Measurements from ENCODE around the gene MCM3.
A peak's percentile ranks its signal among the peaks of the same experiment; 100 is the strongest.

Gene MCM3

DNA sequence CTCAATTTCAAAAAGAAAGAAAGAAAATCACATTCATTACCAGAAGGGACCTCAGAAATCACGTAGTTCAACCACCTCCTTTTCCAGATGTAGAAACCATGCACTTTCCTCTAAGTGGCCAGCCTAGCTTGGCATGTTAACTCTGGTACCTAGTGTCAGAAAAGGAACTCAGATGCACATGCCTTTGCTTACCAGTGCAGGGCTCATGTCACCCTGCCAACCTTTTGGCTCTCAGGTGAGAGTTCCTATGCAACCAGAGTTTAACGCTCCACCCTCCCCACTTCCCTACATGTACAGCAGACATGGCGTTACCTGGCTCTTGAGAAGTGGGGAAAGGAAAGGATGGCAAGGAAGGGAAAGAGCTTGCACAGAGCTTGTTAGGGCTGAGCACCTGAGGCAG, 23.9 kb downstream of the MCM3 start:
- no peak for DNase-seq (ENCODE audit: low read depth)
- no peak overlapping the region for H3K4me3 ChIP-seq (ENCODE audit: low read depth, low read length)

DNA sequence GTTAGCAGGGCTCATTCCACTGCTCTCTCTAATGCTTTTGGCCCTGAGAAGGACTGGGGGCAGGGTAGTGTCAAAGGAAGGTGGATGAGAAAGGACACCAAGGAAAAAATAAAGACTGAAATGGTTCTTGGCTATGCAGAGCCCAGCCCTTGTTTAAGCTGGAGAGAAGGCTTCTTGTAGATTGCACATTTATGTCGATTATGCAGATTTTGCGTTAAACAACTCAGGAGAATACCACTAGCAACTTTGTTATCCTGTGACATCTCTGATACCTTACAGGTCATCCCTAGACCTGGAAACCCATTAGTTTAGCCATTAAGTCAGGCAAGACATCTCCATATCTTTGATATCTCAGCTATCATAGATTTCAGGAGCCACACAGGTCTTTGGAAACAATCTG, 29.1 kb downstream of the MCM3 start:
- H3K4me3 ChIP-seq (ENCODE audit: low read depth, low read length), result no peak overlapping the region

DNA sequence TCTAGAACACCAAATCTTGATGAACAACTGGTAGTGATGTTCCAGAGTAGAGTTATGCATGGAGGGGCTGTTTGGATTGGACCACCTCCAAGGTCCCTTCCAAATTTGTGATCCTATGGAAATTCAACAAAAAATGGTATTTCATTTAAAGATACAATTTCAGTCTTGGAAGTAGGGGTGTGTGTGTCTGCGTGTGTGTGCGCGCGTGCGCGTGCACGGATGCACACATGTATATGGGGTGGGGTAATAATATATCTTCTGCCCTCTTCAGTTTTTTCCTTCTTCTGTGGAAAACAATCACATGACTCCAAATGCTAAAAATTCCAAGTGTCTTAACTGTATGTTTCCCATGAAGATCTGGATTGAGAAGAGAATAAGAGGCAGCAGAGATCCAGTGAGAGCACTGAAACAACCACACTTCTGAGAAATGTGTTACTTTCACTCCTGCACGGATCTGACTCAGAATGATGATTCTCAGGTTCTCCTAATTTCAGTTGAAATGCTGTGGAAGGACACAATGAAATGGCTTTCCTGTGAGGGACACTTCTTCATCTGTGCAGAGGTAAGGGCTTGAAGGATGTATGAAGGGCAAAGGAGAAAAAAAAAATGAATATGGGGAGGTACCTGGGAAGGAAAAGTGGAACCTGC, 29.7 kb downstream of the MCM3 start:
- no peak overlapping the region for H3K4me3 ChIP-seq (ENCODE audit: low read depth, low read length)
- DNase-seq (ENCODE audit: low read depth), result no peak

More for the DNA sequence above, 29.1 kb downstream of the MCM3 start:
- DNase-seq (ENCODE audit: low read depth), result no peak

DNA sequence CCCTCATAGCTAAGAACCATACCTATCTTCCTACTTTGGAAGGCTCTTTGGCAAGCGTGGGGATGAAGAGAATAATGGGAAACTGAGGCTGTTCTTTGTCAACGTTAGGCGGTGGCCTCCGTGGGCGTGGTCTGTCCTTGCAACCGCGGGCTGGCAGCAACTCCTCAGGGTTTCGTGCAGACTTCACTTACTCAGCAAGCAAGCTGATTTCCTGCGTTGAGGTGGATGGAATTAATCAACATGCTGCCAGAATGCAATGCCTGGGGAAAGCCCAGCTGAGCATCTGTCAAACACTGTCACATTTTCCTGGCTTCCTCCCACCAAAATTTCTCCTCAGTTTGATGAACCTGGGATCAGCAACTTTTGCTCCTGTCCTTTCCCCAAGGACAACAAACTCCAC, 31.0 kb downstream of the MCM3 start:
- H3K4me3 ChIP-seq (ENCODE audit: low read depth, low read length), result no peak overlapping the region
- no peak for DNase-seq (ENCODE audit: low read depth)

DNA sequence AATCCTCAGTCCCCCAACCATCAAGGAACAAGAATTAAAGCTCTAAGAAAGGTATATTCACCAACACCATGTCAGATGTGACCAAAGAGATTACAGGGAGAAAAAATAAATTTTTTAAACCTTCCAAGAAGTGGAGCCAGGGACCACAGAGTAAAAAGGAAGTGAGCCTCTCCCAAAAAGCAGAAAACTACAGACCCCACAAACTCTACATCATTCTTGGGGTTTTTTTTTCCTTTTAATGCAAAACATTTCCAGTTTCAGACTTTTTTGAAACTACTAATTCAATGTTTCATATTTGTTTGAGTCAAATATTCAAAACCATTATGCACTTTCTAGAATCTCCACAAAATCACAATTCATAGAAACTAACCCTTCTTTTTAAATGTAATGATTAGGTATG, 33.4 kb downstream of the MCM3 start:
- H3K4me3 ChIP-seq (ENCODE audit: low read depth, low read length), result no peak overlapping the region
- DNase-seq (ENCODE audit: low read depth), result no peak

DNA sequence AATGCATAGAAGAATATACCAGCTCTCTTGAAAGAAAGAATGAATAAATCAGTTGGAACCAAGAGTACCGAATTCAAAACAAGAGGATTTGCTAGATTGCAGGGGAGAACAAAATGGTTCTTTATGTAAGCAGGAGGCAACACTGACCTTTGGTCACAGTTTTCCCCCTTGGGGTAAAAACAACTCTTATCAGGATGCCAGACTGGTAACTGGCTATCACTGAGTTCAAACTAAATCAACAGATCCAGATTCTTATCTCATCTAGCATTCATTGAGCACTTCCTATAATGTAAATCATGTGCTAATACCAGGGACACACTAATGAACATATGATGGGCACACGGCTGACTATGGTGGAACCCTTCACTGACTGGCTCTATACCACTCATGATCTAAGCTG, 35.5 kb downstream of the MCM3 start:
- no peak for DNase-seq (ENCODE audit: low read depth)
- H3K4me3 ChIP-seq (ENCODE audit: low read depth, low read length), result no peak overlapping the region

DNA sequence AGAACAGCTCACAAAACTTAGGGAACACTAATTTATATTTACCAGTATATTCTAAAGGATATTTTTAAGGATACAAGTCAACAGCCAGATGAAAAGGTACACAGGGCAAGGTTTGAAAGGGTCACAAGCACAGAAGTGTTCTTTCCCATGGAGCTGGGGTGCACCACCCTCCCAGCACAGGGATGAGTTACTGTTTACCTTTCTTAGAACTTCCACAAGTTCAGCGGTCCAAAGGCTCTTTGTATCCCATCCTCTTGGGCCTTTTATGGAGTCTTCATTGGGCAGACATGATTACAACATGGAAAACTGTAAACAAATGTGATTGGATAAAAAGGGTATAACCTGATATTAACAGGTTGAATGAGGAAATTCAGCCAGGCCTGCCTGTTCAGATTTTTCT, 39.1 kb downstream of the MCM3 start:
- no peak overlapping the region for H3K4me3 ChIP-seq (ENCODE audit: low read depth, low read length)
- no peak for DNase-seq (ENCODE audit: low read depth)

DNA sequence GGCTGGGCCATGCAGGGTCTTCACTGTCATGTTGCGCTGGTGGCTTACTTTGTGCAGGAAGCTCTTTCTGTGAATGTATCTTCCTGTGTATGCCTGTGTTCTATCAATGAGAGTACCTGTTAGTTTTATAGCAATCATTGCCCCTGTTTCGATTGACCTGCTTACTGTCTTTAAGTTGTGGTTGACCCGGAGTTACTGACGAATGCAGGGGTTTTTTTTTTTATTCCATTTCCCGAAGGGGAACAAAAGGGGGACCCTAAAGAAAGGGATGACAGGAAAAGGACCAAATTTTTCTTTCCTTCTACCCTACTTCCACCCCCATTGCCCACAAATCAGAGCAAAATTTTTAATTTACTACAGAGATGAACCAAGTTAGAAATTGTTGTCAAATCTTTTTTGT, 40.1 kb downstream of the MCM3 start, which contains the start of gene IL17F:
Gene IL17F, minus strand, starts transcription at position 101 of the 400 bp plus-strand sequence. Its CDS starts 71 bp downstream, at position 30.
- DNase-seq (ENCODE audit: low read depth), result no peak
- no peak within 1 kb of the TSS for H3K4me3 ChIP-seq (ENCODE audit: low read depth, low read length)

DNA sequence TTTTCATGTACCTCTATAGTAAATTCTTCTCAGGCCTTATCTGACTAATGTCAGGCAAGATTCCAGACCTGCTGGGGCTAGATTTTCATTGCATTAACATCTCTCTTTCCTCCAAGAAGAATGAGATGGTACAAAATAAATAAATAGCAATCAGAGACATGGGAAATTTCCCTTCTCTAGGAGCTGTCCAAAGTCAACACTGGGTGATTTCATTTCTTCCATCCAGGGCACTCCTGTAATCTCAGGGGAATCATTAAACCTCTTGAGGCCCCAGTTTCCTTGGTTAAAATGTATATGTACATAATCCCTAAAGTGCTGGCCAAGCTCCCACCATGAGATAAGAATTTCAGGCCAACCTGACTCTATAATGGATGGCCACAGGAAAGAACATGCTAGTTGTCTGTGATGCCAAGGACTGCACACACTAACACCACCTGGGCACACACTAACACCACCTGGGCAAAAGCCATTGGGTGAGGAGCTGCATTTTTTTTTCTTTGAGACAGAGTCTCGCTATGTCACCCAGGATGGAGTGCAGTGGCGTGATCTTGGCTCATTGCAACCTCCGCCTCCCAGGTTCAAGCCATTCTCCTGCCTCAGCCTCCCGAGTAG, 41.2 kb downstream of the MCM3 start:
- DNase-seq (ENCODE audit: low read depth), result no peak
- no peak overlapping the region for H3K4me3 ChIP-seq (ENCODE audit: low read depth, low read length)

DNA sequence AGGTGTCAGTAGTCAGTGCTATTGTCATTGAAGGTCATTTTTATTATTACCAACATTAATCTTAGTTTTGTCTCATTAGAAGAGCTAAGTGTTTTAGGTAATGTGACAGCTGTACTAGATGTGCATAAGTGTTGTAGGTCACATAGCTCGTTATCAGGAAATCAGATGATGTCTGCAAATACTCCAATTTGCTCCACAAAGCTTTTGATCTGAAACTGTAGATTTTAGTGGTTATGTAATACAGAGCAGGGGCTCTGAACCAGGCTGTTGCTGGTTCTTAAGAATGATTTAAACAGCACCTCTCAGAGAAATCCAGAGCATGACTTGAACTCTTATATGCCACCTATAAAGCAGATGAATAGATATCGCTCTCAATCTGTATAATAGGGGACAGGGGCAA, 42.7 kb downstream of the MCM3 start:
- H3K4me3 ChIP-seq (ENCODE audit: low read depth, low read length), result no peak overlapping the region
- DNase-seq (ENCODE audit: low read depth), result no peak

DNA sequence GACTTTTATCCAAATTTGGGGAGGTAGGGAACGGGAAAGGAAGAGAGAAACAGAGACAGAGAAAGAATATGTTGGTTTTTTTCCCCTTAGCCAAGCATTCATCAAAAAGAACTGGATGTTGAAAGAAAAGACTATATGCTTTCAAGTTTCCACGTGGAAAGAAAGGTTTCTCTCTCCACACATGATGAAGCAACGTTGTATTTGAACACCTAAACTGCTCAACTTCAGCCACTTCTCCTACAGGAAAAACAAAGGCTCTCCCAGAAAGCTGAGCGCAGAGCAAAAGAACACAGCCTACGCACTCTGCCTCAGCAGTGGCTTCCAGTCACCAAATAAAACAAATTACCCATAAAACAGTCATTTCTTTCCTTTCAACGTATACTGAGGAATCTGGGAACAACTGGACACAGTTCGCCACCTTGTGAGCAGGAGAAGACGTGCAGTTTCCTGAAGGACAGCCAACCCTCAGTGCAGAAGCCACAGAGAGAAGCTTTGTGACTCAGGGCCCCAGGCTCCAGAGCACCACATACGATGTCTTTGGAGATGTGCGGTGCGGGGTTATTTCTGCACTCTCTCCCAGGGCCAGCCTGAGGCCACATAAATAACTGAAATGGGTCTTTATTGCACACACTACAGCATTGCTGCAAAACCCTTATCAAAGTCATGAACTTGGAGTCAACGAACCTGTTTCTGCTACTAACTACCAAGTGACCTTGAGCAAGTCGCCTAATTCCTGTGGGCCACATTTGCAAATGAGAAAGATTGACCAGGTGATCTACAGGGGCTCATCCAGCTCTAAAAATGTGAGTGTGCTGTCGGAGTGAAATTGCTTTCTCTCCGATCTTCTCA, 50.3 kb downstream of the MCM3 start:
- peak; percentile 57 for DNase-seq (ENCODE audit: low read depth)

DNA sequence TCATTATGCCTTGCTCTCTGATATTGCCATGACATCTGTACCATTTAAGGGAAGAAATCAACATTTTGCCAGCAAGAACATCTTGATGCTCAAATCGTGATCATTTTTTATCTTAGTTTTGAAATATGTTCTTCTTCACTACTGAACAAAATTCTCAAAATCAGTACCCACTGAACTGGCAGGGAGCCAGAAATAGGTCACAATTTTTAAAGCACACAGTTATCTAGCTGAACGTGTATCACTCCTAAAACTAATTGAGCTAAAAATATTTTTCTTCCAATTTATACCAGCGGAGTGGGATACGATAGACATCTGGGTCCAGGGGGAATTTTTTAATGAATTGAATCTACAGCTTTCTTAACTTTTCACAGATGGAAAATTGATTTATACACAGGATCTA, 51.5 kb downstream of the MCM3 start:
- no peak overlapping the region for H3K4me3 ChIP-seq (ENCODE audit: low read depth, low read length)
- DNase-seq (ENCODE audit: low read depth), result no peak

More for the DNA sequence above, 50.3 kb downstream of the MCM3 start:
- H3K4me3 ChIP-seq (ENCODE audit: low read depth, low read length), result no peak overlapping the region

DNA sequence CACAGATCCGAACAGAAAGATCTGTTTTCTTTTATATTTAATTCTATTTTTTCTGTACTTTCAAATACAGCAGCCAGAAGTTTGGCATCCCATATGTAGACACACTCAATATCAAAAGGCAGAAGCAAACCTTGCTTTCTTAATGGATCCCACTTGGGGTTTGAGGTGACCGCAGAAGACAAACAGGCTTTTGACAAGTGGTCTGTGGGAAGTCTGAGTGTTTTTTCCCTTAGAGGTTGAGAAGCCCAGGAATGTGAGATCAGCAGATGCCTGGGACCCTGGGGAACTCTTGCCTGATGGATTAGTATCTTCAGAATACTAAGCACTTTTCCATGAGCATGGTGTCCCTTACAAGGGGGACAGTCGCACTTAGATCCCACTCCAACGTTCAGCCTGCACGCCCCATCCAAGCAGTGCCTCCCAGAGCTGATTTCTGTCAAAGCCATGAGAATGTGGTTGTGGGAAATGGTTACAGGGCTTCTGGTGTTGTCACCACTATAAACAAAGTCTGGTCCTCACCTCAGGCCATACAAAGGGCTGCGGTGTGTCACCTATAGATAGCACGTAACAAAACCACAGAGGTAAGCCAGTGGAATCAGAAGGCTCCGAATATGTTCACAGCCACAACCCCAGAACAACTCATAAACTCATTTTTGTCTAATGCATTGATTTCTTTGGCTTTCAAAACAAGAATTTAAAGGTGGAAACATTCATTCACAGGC, 53.0 kb downstream of the MCM3 start:
- H3K4me3 ChIP-seq (ENCODE audit: low read depth, low read length), result no peak overlapping the region
- no peak for DNase-seq (ENCODE audit: low read depth)

DNA sequence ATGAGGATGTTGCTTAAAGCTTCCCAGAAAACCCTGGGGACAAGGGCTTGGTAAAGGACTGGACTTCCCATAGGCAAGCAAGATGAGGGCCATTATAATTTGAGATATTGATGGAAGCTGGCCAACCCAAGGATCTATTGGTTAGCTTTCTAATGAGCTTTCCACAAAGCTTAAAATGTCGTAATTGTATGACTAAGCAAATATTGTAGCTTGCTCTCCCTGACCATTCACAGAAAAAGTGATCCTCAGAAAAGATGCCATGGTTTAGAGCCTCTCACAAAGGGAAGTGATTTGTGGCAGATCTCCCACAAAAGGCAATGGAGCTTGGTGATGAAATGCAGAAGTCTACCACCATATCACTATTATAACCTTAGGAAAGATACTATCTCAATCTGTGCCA, 53.9 kb downstream of the MCM3 start:
- H3K4me3 ChIP-seq (ENCODE audit: low read depth, low read length), result no peak overlapping the region
- DNase-seq (ENCODE audit: low read depth), result no peak

DNA sequence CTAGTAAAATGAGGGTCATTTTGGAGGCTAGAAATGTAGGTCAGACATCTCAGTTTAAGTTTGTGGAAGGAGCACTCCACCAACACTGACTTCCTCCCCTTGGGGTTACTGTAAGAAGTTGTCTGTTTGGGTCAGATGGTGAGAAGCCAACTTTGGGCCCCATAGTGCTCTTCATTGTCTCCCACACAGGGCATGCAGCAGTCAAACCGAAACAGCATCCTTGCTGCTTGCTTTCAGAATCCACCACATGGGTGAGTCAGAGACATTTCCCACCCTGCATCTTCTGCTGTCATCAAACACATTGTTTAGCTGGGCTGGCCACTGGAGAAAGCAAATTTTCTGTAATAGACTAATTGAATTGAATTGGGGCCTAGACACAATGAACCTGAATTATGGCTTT, 57.0 kb downstream of the MCM3 start:
- DNase-seq (ENCODE audit: low read depth), result no peak
- H3K4me3 ChIP-seq (ENCODE audit: low read depth, low read length), result no peak overlapping the region

DNA sequence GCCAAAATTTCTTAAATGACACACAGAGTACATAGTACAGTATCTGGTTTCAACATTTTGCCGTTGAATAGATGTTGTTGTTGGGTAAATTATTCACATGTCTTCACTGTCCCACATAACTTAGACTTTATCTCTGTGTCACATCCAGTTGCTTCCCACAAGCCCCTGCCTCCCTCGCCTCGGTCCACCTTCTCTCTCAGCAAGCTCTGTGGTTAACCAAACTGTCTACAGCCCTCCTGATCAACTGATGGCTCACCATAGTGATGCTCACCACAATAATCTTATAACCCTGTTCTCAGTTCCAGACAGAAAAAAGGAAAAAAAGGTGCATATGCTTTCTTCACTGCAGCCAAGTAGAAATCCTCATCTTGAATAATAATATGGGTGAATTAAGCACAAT, 63.2 kb downstream of the MCM3 start:
- H3K4me3 ChIP-seq (ENCODE audit: low read depth, low read length), result no peak overlapping the region
- DNase-seq (ENCODE audit: low read depth), result no peak

DNA sequence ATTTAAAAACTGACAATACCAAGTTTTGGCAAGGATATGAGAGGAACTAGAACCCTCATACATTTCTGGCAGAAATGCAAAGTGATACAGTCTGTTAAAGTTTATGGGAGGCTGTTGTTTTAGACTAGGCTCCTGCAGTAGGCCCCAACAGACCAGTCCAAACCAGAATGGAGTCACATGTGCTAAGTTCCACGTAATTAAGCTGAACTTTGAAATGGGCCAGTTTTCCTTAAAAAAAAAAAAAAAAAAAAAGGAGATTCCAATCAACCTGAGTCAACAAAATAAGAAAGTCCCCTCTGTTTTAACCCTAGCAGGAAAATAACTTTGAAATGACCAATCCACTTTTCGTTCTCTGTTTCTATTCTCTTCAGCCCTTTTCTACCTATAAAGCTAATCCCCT, 66.8 kb downstream of the MCM3 start:
- H3K4me3 ChIP-seq (ENCODE audit: low read depth, low read length), result no peak overlapping the region
- DNase-seq (ENCODE audit: low read depth), result no peak

DNA sequence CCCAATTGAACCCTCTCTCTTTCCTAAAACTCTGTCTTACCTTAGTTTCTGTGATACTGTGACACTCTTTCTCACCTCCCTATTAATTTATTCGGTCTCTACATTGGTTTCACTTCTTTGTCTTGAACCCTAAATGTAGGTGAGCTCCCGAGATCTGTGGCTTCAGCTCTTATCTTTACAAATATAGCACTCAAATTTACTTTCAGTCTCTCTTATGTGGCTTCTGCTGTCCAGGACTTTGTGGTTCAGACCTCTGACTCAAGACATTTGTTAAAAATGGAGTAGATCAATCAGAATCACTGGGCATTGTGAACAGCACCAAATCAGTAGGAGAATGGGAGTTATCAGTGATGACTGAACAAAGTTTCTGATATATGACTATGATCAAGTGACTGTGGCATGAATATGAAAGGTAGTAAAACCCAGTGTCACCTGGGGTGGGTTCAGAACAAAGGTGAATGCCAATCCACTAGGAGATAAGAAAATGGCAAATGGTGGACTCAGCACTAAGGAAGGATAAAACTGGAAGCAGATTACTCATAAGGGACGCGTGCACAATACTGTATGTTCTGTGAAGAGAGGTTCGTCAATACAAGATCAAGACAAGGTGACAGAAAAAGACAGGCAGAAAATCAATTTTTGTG, 67.5 kb downstream of the MCM3 start:
- no peak for DNase-seq (ENCODE audit: low read depth)
- H3K4me3 ChIP-seq (ENCODE audit: low read depth, low read length), result no peak overlapping the region

DNA sequence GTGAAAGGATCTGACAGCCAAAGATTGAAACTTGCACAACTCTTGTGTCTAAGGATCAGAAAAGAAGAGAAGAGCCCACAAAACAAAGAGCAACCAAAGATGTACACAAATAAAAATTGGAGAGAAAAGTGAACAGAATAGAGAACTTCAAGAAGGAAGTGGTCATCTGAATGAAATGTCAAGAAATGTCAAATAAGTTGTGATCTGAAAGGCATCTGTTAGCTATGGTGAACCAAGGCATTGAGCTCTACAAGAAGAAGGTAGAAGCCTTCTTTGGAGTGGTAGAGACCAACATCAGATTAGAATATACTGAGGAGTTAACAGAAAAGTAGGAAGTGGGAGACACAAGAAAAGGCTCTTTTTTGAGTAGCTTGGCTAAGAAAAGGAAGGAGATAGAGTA, 68.8 kb downstream of the MCM3 start:
- no peak overlapping the region for H3K4me3 ChIP-seq (ENCODE audit: low read depth, low read length)
- DNase-seq (ENCODE audit: low read depth), result no peak
